Skeletal muscle satellite cell (primary cell): Measurements from ENCODE around the gene MMP25.

Experiments used
- H3K27me3 ChIP-seq: 2 replicates; pipeline ENCODE4 v1.7.0; 2013; ENCODE audit warnings: low read length; ENCODE audit not compliant: control insufficient read depth, insufficient read depth
- H3K36me3 ChIP-seq: 2 replicates; pipeline ENCODE4 v1.7.0; 2013; ENCODE audit warnings: mild to moderate bottlenecking, control low read depth, low read length; ENCODE audit not compliant: insufficient read depth
- H3K4me1 ChIP-seq: 2 replicates; pipeline ENCODE4 v1.7.0; 2013; ENCODE audit warnings: low read length; ENCODE audit not compliant: control insufficient read depth, insufficient read depth
- H3K4me2 ChIP-seq: 2 replicates; pipeline ENCODE4 v1.7.0; 2013; ENCODE audit warnings: mild to moderate bottlenecking, low read length
- H3K4me3 ChIP-seq: 2 replicates; pipeline ENCODE4 v1.7.0; 2013; ENCODE audit warnings: low read length
- H3K9ac ChIP-seq: 2 replicates; pipeline ENCODE4 v1.7.0; 2013; ENCODE audit warnings: mild to moderate bottlenecking, low read depth, low read length, moderate library complexity
- H3K9me3 ChIP-seq: replicated peaks from 2 replicates; pipeline ENCODE4 v1.7.0; 2013; ENCODE audit warnings: mild to moderate bottlenecking, control low read depth, low read length

Gene MMP25

DNA sequence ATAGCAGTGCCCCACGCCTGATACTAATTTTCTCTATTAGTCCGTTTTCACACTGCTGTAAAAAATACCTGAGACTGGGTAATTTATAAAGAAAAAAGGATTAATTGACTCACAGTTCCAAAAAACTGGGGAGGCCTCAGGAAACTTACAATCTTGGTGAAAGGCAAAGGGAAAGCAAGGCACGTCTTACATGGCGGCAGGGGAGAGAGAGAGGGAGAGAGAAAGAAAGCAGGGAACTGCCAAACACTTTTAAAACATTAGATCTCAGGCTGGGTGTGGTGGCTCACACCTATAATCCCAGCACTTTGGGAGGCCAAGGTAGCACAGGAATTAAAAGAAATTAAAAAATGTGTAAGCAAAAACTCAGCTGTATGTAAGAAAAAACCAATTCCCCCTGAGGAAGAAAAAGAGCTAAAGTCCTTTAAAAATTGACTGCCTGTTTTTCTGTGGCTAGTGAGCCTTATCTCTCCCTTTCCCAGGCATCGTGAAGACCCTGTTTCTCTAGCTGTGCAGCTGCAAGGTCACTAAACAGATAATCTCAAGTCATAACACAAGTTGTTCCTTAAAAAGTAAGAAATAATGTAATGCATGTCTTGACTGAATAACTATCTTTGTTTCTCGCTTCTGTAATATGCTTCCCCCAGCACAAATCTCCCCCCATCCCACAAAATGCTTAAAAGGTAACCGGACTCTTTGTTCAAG lies 38.8 kb downstream of the MMP25 start:
- no peak overlapping the region for H3K4me3 ChIP-seq
- H3K9me3 ChIP-seq, result no peaks in the 10 kb centered on the region
- no peak overlapping the region for H3K4me2 ChIP-seq
- H3K9ac ChIP-seq, result no peak overlapping the region
- H3K4me1 ChIP-seq, result no peaks in the 10 kb centered on the region
- H3K27me3 ChIP-seq, result peaks cover 36% of the 10 kb centered on the region
- no peaks in the 10 kb centered on the region for H3K36me3 ChIP-seq

DNA sequence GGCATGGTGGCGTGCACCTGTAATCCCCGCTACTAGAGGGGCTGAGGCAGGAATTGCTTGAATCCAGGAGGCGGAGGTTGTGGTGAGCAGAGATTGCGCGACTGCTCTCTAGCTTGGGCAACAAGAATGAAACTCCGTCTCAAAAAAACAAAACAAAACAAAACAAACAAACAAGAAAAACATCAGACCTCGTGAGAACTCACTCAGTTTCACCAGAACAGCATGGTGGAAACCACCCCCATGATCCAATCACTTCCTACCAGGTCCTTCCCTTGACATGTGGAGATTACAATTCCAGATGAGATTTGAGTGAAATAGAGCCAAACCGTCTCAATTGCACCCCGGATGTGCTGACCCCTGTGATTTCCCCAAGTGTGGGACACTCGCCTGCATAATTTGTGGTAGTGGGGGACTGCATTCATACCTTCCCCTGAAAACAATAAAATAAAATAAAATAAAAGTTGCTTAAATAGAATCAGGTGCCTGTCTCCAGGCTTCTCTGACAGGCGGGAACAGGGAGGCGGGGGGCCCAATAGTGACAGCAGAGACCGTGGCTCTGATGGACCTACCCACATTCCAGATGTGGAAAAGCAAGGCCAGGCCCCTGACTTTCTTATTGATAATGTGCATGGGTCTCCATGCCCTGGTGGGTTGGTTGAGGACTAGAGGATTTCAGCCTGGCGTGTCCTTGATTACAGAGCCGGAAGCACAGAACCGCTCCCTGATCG lies 39.7 kb downstream of the MMP25 start:
- Histone ChIP-seq H3K36me3 (no peaks in the 10 kb centered on the region), H3K9me3 (no peaks in the 10 kb centered on the region), H3K27me3 (peaks cover 29% of the 10 kb centered on the region), H3K9ac (no peak overlapping the region), H3K4me3 (no peak overlapping the region), H3K4me1 (no peaks in the 10 kb centered on the region), H3K4me2 (no peak overlapping the region)

DNA sequence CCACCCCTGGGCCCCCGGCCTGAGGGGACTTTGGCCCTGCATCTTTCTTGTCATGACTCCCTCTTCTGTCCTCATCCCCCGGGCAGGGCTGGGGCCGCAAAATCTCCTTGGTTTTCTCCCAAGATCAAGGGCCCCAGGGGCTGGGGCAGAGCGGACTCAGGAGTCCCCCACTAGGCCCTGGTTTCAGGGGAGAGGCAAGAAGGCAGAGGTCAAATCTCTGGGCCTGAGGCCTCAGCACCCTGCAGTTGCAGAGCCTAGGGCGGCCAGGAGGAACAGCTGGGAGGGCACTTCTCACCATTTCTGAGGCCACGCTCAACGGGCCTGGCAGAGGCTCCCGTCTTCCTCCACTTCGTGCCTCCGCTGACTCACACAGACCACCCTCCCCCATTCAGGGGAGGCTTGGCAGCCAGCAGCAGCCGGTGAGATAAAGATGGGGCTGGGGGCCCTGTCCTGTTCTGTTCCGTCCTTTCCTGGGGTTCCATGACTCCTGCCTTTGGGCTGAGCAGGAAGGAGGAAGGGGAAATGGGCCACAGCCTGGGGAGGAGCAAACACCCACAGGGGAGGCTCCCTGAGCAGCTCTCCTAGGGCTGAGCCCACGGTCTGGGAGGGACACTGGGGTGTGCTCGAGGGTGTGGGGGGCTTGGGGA lies 40.4 kb downstream of the MMP25 start:
- H3K4me1 ChIP-seq, result no peaks in the 10 kb centered on the region
- no peaks in the 10 kb centered on the region for H3K9me3 ChIP-seq
- no peak overlapping the region for H3K9ac ChIP-seq
- no peak overlapping the region for H3K4me3 ChIP-seq
- no peaks in the 10 kb centered on the region for H3K36me3 ChIP-seq
- peaks cover 34% of the 10 kb centered on the region for H3K27me3 ChIP-seq
- H3K4me2 ChIP-seq, result no peak overlapping the region

DNA sequence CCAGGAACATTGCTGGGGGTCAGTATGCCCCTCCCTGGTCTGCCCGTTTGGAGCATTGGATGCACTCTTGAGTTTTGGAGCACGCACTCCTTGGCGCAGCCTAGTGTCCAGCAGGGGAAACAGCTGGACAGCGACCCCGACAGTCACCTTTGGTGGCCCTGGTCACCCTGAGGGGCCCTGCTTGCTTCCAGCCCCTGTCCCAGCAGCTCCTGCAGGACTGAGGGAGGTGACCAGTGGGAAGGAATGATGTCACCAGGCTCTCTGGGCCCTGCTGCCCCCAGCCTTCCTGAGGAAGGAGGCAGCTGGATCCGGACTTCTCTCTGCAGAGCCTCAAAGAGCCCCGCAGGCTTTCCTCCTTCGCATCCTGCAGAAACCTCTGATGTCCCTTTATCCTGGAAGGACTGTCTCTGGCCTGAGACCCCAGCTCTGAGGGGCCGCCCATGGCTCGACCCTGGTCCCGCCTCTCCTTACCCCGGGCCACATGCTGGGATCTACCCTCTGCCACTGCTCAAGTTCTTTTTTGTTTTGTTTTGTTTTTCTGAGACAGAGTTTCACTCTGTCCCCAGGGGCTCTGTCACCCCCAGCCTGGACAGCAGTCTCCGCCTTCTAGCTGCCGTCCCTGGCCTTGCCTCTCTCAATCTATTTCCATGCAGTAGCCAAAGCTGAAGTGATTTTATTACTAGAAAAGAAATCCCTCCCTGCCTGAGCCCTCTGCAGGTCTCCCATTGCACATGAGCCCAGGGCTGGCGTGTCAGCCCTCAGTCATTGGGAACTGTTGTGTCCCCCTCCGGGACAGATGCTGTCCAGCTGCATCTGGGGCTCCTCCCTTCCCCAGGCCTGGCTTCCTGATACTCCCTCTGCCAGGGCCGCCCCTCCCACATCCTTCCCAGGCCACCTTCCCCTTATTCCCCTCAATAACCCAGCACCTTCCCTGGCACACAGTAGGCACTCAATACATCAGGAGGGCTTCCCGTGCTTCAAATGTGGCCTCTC lies 41.2 kb downstream of the MMP25 start:
- Histone ChIP-seq H3K36me3 (no peaks in the 10 kb centered on the region), H3K4me2 (no peak overlapping the region), H3K27me3 (peaks cover 42% of the 10 kb centered on the region), H3K4me3 (no peak overlapping the region), H3K9ac (no peak overlapping the region), H3K9me3 (no peaks in the 10 kb centered on the region), H3K4me1 (no peaks in the 10 kb centered on the region)

DNA sequence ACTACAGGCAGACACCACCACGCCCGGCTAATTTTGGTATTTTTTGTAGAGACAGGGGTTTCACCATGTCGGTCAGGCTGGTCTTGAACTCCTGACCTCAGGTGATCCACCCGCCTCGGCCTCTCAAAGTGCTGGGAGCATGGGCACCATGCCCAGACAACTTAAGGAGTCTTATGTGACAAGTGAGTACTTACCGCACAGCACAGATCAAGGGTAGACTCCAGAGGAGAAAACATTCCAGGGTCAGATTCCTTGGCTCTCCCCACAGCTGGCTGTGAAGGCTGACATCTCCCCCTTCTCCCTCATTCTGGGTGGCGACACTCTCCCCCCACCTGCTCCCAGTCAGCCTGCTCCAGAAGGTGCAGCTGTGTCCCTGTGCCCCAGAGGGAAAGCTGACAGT lies 42.1 kb downstream of the MMP25 start:
- Histone ChIP-seq H3K27me3 (peaks cover 43% of the 10 kb centered on the region), H3K36me3 (no peaks in the 10 kb centered on the region), H3K4me3 (no peak overlapping the region), H3K9ac (no peak overlapping the region), H3K9me3 (no peaks in the 10 kb centered on the region), H3K4me2 (no peak overlapping the region), H3K4me1 (no peaks in the 10 kb centered on the region)

DNA sequence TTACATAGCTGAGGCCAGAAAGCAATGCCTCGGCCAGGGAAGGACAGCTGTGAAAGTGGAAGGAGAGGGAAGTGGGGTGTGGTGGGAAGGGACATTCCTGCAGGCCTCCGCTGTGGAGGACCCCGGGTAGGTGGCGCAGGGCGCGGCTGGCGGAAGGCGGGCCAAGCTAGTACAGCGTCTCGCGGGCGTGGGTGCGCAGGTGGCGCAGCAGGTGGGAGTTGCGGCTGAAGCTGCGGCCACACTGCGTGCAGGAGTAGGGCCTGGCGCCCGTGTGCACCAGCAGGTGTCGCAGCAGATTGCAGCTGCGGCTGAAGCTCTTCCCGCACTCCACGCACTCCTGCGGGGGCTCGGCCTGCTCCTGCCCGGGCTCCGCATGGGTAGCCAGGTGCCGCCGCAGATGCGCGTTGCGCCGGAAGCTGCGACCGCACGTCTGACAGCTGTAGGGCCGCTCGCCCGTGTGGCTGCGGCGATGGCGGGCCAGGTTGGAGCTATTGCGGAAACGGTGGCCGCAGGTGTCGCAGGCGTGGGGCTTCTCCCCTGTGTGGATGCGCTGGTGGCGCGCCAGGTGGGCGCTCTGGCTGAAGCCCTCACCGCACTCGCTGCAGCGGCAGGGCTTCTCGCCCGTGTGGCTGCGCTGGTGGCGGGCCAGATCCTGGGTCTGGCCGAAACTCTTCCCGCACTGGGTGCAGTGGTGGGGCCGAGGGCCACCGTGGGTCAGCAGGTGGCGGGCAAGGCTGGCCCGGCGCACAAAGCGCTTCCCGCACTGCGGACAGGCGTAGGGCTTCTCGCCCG lies 42.8 kb downstream of the MMP25 start:
- H3K9me3 ChIP-seq, result no peaks in the 10 kb centered on the region
- H3K4me1 ChIP-seq, result no peaks in the 10 kb centered on the region
- no peak overlapping the region for H3K4me2 ChIP-seq
- peaks cover 42% of the 10 kb centered on the region for H3K27me3 ChIP-seq
- H3K36me3 ChIP-seq, result no peaks in the 10 kb centered on the region
- no peak overlapping the region for H3K9ac ChIP-seq
- no peak overlapping the region for H3K4me3 ChIP-seq

DNA sequence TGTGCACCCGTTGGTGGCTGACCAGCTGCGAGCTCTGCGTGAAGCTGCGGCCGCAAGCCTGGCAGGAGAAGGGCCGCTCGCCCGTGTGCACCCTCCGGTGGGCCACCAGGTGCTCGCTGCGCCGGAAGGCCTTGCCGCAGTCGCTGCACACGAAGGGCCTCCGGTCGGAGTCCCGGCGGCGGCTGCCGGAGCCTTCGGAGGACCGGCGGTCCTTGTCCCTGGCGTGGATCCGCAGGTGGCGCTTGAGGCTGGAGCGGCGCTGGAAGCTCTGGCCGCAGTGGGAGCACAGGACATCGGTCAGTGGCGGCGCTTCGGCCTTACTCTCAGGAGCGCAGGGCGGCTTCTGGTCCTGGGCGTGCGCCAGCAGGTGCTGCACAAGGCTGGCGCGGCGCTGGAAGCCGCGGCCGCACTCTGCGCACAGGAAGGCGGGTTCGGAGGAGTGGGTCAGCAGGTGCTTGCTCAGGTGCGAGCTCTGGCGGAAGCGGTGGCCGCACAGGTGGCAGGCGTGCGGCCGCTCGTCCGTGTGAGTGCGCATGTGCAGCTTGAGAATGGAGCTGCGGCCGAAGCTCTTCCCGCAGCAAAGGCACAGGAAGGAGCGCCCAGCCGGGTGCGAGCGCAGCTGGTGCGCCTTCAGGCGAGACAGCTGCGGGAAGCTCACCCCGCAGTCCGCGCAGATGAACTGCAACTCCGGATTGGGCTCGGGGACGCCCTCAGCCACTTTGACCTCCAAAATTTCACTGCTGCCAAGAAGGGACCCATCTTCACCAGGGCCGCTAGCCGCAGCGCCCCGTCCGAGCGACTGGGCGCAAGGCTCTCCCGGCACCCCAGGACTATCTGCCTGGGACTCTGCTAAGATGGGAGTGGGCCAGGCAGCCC lies 43.6 kb downstream of the MMP25 start:
- H3K4me3 ChIP-seq, result no peak overlapping the region
- H3K36me3 ChIP-seq, result no peaks in the 10 kb centered on the region
- H3K4me2 ChIP-seq, result no peak overlapping the region
- H3K9ac ChIP-seq, result no peak overlapping the region
- no peaks in the 10 kb centered on the region for H3K4me1 ChIP-seq
- no peaks in the 10 kb centered on the region for H3K9me3 ChIP-seq
- peaks cover 42% of the 10 kb centered on the region for H3K27me3 ChIP-seq

DNA sequence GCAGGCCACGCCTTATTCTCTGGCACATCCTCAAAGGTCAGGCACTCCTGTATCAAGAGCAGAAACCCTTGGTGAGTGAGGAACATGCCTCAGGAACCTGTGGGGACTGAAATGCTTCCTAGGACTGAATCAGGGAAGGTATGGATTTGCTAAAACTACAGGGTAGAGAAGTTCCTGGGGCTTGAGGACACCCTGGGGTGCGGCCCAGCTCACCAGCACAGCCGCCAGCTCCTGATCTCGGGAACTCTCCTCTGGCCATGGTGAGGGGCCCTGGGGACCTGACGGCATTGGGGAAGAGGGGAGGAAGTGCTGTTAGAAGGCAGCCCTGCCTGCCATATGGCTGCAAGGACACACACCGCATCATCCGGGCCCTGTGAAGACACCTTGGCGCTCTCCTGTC lies 45.2 kb downstream of the MMP25 start:
- no peaks in the 10 kb centered on the region for H3K36me3 ChIP-seq
- H3K4me1 ChIP-seq, result no peaks in the 10 kb centered on the region
- H3K4me3 ChIP-seq, result no peak overlapping the region
- peaks cover 42% of the 10 kb centered on the region for H3K27me3 ChIP-seq
- H3K4me2 ChIP-seq, result no peak overlapping the region
- no peaks in the 10 kb centered on the region for H3K9me3 ChIP-seq
- H3K9ac ChIP-seq, result no peak overlapping the region

DNA sequence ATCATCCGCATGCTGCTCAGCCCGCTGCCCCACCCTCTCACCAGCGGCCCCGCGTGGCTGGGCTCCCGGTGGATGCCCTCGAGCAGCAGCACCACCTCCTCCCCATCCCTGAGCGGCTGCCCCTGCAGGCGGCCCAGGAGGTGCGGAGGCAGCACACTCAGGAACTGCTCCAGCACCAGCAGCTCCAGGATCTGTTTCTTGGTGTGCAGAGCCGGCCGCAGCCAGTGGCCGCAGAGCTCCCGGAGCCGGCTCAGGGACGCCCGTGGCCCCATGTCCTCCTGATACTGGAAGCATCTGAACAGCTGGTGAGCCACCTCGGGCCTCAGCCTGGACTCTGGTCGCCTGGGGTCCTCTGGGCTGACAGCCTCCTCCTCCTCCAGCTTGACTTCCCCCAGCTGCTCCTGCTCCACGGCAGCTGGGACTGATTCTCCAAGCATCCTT lies 46.2 kb downstream of the MMP25 start:
- Histone ChIP-seq H3K4me3 (no peak overlapping the region), H3K4me2 (no peak overlapping the region), H3K36me3 (no peaks in the 10 kb centered on the region), H3K27me3 (peaks cover 39% of the 10 kb centered on the region), H3K4me1 (no peaks in the 10 kb centered on the region), H3K9me3 (no peaks in the 10 kb centered on the region), H3K9ac (no peak overlapping the region)
